Subcutaneous adipose tissue (tissue), 4 donors: ENCODE measurements around the gene RHEX. TPM values are rescaled to one million over a fixed set of nuclear protein-coding genes. Genes with fewer than 3 reads are reported as not detected.

Source experiments
- total RNA-seq, 4 donors: library from RNA; depleted of rRNA; stranded (reverse); fragments of >200 nt; gene quantifications; one replicate each; pipeline ENCODE4 v1.1.0, GENCODE V29; 2016
- TF ChIP-seq, protein P1 (sequence below): fragments of 450-650 bp; IDR thresholded peaks from one replicate; pipeline ENCODE4 v1.5.1; 2016; ENCODE audit warnings: low read depth, mild to moderate bottlenecking, control low read depth, antibody characterized with exemption, moderate library complexity

Gene RHEX
- total RNA-seq, 4 donors from 2014 or later = 5.1 to 9.9 (median 5.7) TPM; not detected in 1

DNA sequence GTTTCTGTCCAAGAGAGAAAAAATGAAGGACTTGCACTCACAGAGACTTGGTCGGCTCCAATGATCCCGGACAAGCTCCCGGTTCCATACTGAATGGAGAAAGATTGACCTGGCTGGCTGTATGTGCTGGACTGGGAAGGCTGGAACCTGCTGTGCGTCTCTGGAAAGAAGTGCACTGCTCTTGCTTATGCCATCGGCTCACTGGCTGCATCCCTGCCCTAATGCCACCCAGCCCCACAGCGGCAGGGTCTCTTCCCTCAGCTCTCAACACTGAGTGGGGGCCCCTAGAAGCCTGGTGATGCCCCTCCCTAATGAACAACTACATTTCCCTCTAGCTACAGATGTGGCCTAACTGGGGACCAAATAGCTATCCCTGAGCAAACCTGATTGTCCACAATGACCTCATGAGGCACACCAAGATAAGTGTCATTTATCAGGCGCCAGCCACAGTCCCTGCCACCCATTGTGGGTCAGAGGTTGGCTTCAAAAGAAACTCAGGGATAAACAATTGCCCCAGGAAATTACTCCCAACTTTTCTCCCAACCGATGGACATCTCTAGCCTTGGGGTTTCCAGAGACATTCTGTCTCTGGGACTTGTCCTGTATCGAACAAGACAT is 31.9 kb upstream of the RHEX start:
- TF ChIP-seq, protein P1, sequence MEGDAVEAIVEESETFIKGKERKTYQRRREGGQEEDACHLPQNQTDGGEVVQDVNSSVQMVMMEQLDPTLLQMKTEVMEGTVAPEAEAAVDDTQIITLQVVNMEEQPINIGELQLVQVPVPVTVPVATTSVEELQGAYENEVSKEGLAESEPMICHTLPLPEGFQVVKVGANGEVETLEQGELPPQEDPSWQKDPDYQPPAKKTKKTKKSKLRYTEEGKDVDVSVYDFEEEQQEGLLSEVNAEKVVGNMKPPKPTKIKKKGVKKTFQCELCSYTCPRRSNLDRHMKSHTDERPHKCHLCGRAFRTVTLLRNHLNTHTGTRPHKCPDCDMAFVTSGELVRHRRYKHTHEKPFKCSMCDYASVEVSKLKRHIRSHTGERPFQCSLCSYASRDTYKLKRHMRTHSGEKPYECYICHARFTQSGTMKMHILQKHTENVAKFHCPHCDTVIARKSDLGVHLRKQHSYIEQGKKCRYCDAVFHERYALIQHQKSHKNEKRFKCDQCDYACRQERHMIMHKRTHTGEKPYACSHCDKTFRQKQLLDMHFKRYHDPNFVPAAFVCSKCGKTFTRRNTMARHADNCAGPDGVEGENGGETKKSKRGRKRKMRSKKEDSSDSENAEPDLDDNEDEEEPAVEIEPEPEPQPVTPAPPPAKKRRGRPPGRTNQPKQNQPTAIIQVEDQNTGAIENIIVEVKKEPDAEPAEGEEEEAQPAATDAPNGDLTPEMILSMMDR = no peak

DNA sequence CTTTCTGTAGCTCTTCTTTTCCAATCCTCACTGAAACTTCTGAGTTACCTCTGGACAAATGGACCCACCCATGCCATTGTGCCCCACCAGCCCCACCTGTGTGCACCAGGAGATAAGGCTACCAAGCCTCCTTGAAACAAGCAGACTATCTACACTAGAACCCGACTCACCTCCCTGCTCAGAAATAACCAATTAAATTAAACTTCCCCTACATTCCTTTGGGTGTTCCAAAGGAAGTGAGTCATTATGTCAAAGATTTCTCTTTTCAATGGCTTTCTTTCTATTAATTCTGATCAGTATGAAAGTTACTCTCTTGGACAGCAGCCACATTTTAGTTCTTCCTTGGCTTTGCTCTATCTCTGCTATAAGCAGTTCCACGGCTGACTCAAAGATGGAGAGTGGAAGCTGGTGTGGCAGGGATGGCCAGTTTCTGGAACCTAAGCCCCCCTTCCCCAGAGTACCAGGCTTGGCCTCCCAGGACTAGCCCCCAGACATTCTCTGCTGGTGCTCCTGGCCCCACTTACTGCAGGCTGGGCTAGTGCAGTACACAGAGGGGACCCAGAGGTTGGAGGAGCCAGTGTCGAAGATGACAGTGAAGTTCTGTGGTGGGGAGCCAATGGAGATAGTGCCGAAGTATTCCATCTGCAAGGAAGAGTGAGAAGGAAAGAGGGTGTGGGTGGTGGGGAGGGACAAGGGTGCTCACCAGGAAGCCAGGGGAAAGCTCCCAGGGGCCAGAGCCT is 31.2 kb upstream of the RHEX start:
- TF ChIP-seq, protein P1 = no peak

DNA sequence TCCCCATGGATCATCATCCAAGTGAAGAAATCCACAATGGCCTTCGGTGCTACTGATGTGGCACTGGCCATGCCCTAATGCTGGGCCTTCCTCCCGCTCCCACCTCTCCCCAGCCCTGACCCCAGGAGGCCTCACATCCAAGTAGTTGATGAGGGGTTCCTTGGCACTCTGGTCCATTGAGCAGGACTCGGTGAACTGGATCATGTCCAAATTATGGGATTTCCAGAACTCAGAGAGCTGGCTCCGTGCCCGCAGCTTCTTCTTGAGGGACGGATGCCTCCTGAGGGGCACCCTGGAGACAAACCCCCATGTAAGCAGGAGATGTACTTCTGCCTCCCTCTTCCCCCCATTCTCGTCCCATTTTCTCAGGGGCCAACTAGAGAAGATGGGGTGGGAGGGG is 30.2 kb upstream of the RHEX start:
- TF ChIP-seq, protein P1 = no peak

DNA sequence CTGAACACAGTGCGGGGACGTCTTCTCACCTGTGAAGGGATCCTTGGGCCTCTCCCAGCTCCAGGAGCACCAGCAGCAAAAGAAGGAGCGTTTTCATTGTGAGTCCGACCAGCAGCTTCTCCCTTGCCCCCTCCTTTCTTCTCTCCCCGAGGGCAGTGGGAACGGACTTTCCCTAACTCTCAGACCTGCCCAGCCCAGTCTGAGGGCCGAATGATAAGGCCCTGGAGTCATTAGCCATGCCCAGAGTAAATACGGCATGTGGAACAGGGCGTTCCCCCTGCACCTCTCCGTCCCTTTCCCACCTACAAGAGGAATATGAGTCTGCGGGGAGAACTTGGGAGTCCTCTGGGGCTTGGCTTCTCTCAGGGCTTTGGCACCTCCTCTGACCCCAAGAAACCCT is 29.3 kb upstream of the RHEX start, which contains the start of gene CTSE:
Gene CTSE, minus strand, starts transcription at position 201 of the 400 bp plus-strand sequence. Its CDS starts 104 bp downstream, at position 97.
- TF ChIP-seq, protein P1 = no peak

- TF ChIP-seq, protein P1 = no peak
These were observed 27.6 kb upstream of the RHEX start for GRCh38 chr1:206025283-206025820.

DNA sequence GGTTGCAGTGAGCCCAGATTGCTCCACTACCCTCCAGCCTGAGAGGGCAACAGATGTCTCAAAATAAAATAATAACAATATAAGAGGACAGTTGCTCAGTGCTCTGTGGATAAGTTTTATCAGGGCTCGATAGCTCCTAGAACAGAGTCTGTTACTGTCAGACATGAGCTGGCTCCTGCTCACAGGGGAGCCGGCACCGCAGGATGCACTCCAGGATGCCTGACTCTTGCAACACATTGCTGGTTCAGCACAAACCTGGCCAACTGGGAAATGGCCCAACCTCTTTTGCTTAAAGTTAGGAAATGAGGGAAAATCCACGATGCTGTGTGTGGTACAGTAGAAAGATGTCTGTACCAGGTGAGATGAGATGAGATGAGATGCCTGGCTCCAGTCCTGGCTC is 23.5 kb upstream of the RHEX start:
- TF ChIP-seq, protein P1 = no peak

DNA sequence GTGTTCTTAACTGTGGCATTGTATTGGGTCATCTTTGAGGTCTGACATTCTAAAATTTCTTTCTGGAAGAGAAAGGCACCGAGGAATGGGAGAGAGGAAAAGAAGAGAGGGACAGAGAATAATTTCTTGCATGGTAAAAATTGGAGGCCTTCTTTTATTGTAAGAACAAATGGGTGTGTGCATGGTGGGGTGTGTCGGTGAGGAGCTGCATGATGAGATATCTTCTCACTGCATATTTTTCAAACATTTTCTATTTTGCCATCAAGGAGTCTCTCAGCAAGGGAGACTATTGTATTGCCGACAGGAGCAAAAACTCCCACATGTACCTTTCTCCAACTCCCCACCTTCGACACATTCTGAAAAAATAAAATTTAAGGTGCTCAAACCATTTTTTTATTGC is 22.8 kb upstream of the RHEX start:
- TF ChIP-seq, protein P1 = no peak
